IPS-18c (cell line): ENCODE data around the gene KIRREL1.

ENCODE experiments used
- H3K4me3 ChIP-seq: 2 replicates; pipeline ENCODE4 v1.7.0; 2013; ENCODE audit warnings: low read depth, mild to moderate bottlenecking, low read length, moderate library complexity; ENCODE audit not compliant: insufficient read depth
- H3K9me3 ChIP-seq: one replicate; pipeline ENCODE4 v1.6.1; 2013; ENCODE audit warnings: mild to moderate bottlenecking, low read length, moderate library complexity; ENCODE audit not compliant: control insufficient read depth, insufficient read depth

The KIRREL1 gene

DNA sequence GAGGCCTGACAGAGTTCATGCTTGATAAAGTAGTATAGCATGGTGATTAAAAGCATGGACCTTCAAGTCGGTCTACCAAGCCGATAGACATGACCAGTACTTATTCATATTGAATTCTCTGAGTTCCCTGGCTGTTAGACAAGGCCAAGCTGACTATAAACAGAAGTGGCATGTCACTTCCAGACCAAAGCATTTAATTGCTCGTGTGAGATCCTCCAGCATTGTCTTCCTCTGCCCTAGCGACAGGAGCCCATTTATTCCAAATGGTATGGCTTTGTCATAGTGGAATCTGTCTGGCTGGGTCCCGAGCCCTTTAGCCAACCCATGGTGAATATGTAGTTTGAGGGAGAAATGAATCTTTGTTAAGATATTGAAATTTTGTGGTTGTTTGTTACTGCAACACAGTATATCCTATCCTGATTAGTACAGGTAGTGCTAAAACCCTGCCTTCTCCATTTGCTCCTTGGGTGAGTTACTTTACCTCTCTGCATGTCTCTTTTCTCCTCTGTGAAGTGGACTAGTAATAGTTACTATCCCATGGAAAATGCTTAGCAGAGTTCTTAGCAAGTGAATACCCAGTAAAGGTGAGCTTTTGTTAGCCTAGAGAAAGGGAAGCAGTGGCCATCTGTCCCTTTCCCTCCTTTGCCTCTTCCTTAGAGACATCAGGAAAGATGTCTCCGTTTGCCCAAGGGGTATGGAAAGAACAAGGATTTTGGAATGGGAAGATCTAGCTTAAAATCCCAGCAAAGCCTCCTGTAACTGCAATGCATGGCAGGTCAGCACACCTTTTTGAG, 109.6 kb downstream of the KIRREL1 start:
- Histone ChIP-seq H3K9me3 (no peaks in the 10 kb centered on the region), H3K4me3 (no peak overlapping the region)

DNA sequence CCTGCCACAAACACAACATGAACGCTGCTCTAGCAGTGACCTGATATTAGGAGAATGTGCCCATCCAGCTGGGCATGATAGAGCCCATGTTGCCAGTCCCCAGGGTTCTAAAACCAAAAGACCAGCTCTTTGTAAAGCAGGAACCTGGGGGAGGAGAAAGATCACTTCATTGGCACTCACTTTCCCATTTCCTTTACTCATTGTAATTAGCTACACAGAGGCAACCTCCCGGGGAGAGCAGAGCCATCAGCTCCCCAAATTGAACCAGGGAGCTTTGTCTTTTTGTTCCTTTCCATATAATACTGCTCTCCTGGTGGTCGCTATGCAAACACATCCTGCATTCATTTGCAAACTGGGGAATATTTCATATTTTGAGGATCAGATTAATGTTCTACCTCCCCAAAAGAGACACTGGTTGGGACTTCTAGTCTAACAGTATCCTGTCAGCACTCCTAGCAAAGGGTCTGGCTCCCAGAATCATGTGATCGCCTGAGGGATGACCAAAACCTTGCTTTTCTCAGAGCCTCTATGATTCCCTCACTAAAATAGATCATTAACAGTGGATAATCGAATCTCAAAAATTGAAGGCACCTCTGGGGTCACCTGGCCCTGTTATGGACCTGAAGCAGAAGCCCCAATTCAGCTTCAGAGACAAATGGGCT, 110.5 kb downstream of the KIRREL1 start:
- H3K4me3 ChIP-seq, result no peak overlapping the region

GRCh38 chr1:158104891-158105290, 111.4 kb downstream of the KIRREL1 start:
- no peaks in the 10 kb centered on the region for H3K9me3 ChIP-seq
- no peak overlapping the region for H3K4me3 ChIP-seq

More for the DNA sequence above, 110.5 kb downstream of the KIRREL1 start:
- no peaks in the 10 kb centered on the region for H3K9me3 ChIP-seq

DNA sequence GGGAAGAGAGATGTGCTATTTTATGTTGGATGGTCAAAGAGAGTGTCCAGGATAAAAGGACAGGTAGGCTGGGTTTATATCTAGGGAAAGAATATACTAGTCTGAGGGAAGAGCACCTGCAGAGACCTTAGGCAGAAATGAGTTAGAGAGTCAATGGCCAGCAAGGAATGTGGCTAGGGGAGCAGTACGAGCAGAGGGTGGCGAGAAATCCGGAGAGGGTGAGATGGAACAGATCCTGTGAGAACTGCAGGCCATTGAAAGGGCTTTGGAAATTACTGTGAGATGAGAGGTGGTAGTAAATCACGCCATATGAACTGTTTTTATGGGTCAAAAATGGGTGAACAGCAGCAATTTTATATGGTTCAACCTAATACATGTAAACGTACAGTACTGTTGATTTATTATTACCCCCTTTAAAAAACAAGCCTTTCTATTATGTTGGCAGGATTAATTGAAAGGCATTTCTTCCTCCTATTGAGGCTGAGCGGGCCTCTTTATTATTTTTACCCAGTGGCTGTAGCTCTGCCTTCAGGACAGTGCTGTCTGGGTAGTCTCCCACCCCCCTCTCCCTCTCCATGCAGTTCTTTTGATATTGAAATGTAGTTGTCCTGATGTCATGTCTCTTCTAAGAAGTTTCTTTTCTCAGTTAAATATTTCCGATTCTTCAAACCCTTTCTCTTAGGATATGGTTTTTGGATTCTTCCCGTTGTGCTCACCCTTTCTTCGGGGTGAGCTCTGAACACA, 112.1 kb downstream of the KIRREL1 start:
- H3K9me3 ChIP-seq, result no peaks in the 10 kb centered on the region
- H3K4me3 ChIP-seq, result no peak overlapping the region

DNA sequence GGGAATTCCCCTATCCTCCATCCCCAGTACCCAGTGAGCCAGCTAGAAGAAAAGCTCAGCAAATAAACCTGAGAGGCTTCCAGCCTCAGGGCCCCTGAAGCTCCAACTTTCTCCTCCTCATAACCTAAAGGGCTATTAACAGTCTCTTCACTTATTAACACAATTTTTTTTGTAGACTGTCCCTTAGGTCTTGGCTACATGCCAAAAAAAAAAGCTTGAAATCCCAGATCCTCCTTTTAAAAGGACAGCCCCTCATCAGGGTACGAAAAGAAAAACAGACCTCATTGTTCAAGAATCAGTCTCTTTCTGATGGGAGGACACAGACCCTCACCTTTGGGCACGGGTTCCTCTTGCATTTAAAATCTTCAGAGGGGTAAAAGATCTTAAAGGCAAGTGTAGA, 114.5 kb downstream of the KIRREL1 start:
- peaks cover 2% of the 10 kb centered on the region for H3K9me3 ChIP-seq
- H3K4me3 ChIP-seq, result no peak overlapping the region

GRCh38 chr1:158112994-158113758, 119.7 kb downstream of the KIRREL1 start:
- Histone ChIP-seq H3K4me3 (peak overlapping the region; percentile 63), H3K9me3 (peaks cover 2% of the 10 kb centered on the region)

DNA sequence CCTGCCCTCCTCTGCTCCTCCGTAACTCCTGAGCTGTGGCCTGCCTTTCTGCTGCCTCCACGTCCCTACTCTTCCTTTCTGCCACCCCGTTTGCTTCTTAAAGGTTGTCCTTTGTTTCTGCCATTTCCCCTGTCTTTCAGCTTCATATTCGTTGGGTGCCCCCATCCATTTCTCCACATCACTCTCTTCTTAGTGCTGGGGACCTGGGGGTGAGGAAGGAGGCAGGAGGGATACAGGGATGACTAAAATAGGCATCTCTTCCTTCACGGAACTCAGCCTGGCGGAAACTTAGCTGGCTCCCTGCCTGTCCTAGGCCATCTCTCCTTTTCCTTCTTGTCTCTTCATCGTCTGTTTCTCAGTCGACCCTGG, 120.3 kb downstream of the KIRREL1 start:
- Histone ChIP-seq H3K4me3 (peak overlapping the region; percentile 63; the same call in 1 of the 2 replicates), H3K9me3 (peaks cover 2% of the 10 kb centered on the region)

GRCh38 chr1:158115126-158115525, 121.7 kb downstream of the KIRREL1 start:
- Histone ChIP-seq H3K9me3 (peaks cover 4% of the 10 kb centered on the region), H3K4me3 (no peak overlapping the region)

DNA sequence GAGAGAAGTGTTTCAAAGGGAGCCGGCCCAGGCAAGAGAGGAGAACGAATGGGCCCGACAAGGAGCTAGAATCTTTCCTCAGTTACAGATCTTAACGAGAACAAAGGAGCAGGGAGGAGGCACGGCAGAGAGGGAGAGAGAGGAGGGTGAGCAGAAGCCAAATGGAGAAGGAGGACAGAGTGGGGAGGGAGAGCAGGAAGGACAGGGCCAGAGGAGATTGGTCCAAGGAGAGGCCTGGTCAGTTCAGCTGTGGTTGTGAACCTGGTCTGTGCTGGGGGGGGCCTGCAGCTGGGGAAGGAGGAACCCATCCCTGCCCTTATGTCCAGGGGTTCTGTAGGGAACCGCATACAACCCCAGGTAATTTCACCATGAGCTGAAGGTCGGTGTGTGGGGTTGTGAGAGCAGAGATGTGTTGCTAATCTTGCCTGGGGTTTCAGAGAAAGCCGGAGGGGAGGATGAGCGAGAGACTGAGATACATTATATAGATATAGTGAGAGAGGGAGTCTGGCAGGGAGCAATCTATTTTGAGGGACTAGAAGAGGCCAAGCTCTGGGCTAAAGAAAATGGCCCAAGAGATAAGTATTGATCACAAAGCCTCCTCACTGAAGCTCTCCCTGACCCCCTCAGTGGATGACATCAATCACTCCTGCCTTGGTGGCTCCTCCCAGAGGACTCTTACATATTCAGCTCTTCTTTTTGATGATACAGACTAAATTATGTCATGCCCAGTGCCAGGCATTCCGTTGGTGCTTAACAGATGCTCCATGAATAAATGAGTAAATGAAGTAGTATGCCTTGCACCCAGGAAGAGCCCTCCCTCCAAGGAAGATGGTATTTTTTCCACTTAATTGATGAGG, 123.1 kb downstream of the KIRREL1 start:
- peaks cover 4% of the 10 kb centered on the region for H3K9me3 ChIP-seq
- no peak overlapping the region for H3K4me3 ChIP-seq

DNA sequence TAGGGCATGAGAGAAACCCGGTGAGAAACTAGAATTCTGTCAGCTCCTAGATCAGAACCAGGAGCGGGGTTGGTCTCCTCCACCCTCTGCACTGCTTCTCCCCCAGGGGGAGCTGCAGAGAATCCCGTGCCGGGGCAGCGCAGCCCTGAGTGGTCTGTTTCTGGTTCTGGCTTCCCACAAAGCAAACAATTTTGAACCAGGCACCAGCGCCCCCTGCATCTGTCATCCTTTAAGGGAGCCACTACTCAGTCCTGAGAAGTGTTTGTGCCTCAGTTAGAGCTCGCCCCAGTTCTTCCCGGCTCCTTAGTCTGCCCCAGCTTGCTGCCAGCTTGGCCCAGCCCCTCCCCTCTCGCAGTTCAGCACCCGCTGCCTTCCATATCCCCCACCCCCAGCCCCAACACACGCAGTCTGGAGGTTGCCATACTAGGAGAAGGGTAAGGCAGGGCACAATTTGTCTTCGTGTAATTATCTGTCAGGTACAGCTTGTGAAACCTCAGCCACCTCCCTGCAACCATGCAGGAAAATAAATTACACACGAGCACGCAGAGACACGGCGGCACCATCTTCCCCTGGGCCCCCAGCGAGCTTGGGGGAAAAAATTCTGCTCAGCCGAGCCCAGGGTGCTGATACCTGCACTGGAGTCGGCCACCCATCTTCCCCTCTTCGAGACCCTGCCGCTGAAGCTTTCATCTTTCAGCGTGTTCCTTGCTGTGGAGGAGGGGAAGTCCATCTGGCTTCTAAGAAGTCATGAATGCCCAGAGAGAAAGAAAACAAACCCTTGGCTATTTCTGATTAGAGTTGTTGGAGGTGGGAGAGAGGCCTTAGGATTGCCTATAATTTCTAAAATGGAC, 124.6 kb downstream of the KIRREL1 start:
- Histone ChIP-seq H3K4me3 (peak overlapping the region; percentile 31; the same call in 1 of the 2 replicates), H3K9me3 (peaks cover 2% of the 10 kb centered on the region)

GRCh38 chr1:158118713-158119402, 125.4 kb downstream of the KIRREL1 start:
- Histone ChIP-seq H3K4me3 (no peak overlapping the region; the same call in 1 of the 2 replicates), H3K9me3 (peaks cover 2% of the 10 kb centered on the region)

DNA sequence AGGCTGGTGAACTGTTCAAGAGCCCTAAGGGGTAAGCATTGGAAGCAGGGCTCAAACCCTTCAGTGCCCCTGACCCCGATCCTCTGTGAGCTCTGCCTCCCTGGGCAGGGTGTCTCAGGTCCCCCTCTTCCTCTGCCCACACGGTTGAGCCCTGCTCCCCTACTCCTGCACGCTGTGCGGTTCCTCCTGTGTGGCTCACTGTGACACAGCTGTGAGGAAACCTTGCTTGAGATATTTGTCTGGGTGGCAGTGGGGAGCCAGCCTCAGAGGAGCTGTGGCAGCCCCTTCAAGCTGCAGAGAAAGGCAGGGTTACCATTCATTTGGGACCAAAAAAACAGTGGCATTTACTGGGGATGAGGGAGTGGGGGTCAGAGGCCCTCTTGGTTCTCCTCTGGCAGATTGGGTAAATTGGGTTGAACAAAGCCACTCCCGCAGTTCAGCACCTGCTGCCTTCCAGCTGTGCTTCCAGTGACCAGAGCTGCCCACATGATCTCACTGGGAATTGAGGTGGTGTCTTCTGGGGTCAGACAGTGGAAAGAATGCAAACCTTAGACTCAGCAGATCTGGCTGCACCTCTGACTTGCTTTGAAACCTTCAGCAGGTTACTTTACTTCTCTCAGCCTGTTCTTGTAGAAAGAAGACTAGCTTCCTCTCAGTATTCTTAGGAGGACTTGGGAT, 126.7 kb downstream of the KIRREL1 start:
- H3K4me3 ChIP-seq, result no peak overlapping the region
- peaks cover 2% of the 10 kb centered on the region for H3K9me3 ChIP-seq

- Histone ChIP-seq H3K4me3 (no peak overlapping the region), H3K9me3 (peaks cover 2% of the 10 kb centered on the region)
Measured at GRCh38 chr1:158121604-158122254, 128.3 kb downstream of the KIRREL1 start.

GRCh38 chr1:158122833-158123388, 129.5 kb downstream of the KIRREL1 start:
- peaks cover 2% of the 10 kb centered on the region for H3K9me3 ChIP-seq
- no peak overlapping the region for H3K4me3 ChIP-seq
